CD4-positive, alpha-beta T cell treated with Interleukin-21 for 1 hour (primary cell): Measurements from ENCODE around the gene CCDC38.
A peak's percentile ranks its signal among the peaks of the same experiment; 100 is the strongest.

Experiments used
- DNase-seq: peaks from one replicate; pipeline ENCODE4 v3.0.0-alpha.2; 2020

Gene CCDC38

GRCh38 chr12:95830335-95831089 is 111.9 kb downstream of the CCDC38 start:
- no peak for DNase-seq

GRCh38 chr12:95829395-95829794 is 113.0 kb downstream of the CCDC38 start:
- DNase-seq: no peak

- DNase-seq: peak; percentile 8
These were observed 122.2 kb downstream of the CCDC38 start for GRCh38 chr12:95820096-95820703.
